ENCODE measurements around the gene PLEKHJ1.

DNA sequence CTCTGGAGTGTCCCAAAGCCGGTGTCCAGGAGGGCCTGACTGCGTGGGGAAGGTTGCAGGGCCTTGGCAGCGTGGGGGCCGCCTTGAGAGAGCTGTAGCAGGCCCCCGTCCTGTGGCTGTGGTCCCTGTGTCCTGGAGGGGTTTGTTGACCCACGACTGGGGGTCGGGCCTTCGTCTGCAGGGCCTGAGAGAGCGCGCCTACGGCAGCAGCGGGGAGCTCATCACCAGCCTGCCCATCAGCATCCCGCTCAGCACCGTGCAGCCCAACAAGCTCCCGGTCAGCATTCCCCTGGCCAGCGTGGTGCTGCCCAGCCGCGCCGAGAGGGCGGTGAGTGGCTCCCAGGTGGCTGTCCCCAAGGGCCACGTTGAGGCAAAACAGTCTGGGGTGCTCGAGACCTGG, 18.5 kb downstream of the PLEKHJ1 start:
- TF ChIP-seq CEBPB (IDR thresholded peaks at IDR 0.05) (no peak), CHD4 (IDR thresholded peaks at IDR 0.05; ENCODE audit: borderline replicate concordance) (no peak), CTCF (IDR thresholded peaks at IDR 0.05) (no peak), PHF8 (IDR thresholded peaks at IDR 0.05; ENCODE audit: borderline replicate concordance, low read depth) (no peak), EP300 (IDR thresholded peaks at IDR 0.05) (no peak), CBX2 (IDR thresholded peaks at IDR 0.05; ENCODE audit: borderline replicate concordance, low read depth) (no peak), POLR2A (IDR thresholded peaks at IDR 0.05; ENCODE audit: low read length) (no peak), RCOR1 (IDR thresholded peaks at IDR 0.05; ENCODE audit: low read depth, low read length) (no peak), HDAC2 (IDR thresholded peaks at IDR 0.05) (no peak), RAD21 (conservative IDR thresholded peaks at IDR 0.05 in 1 of 2, IDR thresholded peaks at IDR 0.05 in 1 of 2) (no peak), MAFK (IDR thresholded peaks at IDR 0.05; ENCODE audit: partially characterized antibody) (no peak), SMC3 (IDR thresholded peaks at IDR 0.05) (no peak), EHMT2 (IDR thresholded peaks at IDR 0.05; ENCODE audit: low read depth) (no peak)
- TF ChIP-seq, protein P1, sequence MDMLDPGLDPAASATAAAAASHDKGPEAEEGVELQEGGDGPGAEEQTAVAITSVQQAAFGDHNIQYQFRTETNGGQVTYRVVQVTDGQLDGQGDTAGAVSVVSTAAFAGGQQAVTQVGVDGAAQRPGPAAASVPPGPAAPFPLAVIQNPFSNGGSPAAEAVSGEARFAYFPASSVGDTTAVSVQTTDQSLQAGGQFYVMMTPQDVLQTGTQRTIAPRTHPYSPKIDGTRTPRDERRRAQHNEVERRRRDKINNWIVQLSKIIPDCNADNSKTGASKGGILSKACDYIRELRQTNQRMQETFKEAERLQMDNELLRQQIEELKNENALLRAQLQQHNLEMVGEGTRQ (IDR thresholded peaks at IDR 0.05): no peak

Measured in A549 (cell line).